Naive B cell (primary cell): Measurements from ENCODE around the gene DCD. TPM values are rescaled to one million over a fixed set of nuclear protein-coding genes. Genes with fewer than 3 reads are reported as not detected.

ENCODE experiments used
- ATAC-seq, 2 donors: fragments of 150-1000 bp; cut with Tn5 transposase; 2 replicates each; pipeline ENCODE4 v1.10.0; 2021; ENCODE audit warnings: low read depth in 2 of 2, mild to moderate bottlenecking in 2 of 2, moderate library complexity in 2 of 2
- DNase-seq: peaks from one replicate; pipeline ENCODE4 v3.0.0; 2022
- H3K27ac Mint-ChIP-seq, 6 donors: one replicate each; pipeline ENCODE4 v1.8.0; 2020 to 2022; ENCODE audit warnings: mild to moderate bottlenecking in 6 of 6, mixed read lengths in 6 of 6, moderate library complexity in 5 of 6, inconsistent platforms in 2 of 6
- H3K27me3 Mint-ChIP-seq, 3 donors: one replicate each; pipeline ENCODE4 v1.8.0; 2021 to 2022; ENCODE audit warnings: mixed read lengths in 3 of 3, mild to moderate bottlenecking in 1 of 3
- H3K36me3 Mint-ChIP-seq, 2 donors: one replicate each; pipeline ENCODE4 v1.8.0; 2020 to 2022; ENCODE audit warnings: mixed read lengths in 2 of 2, inconsistent platforms in 1 of 2, mild to moderate bottlenecking in 1 of 2
- H3K4me1 Mint-ChIP-seq, 3 donors: one replicate each; pipeline ENCODE4 v1.8.0; 2020 to 2022; ENCODE audit warnings: mixed read lengths in 3 of 3, inconsistent platforms in 1 of 3, mild to moderate bottlenecking in 1 of 3, moderate library complexity in 1 of 3
- H3K4me3 Mint-ChIP-seq, 8 donors: one replicate each; pipeline ENCODE4 v1.8.0; 2020 to 2022; ENCODE audit warnings: mild to moderate bottlenecking in 8 of 8, mixed read lengths in 8 of 8, moderate library complexity in 8 of 8, inconsistent platforms in 2 of 8
- H3K9me3 Mint-ChIP-seq, 7 donors: one replicate each; pipeline ENCODE4 v1.8.0; 2020 to 2022; ENCODE audit warnings: mixed read lengths in 7 of 7, mild to moderate bottlenecking in 5 of 7, inconsistent platforms in 2 of 7, moderate library complexity in 1 of 7
- polyA plus RNA-seq, 6 donors: library from polyadenylated mRNA; unstranded; fragments of 300-500 nt; fragmentation: Illumina TruSeq; gene quantifications; one replicate each; pipeline ENCODE4 v1.2.3, GENCODE V29; 2021; ENCODE audit warnings: low read depth in 6 of 6

The DCD gene
- polyA plus RNA-seq, 6 donors from 2014 or later: not detected

- no peak overlapping the region for H3K4me3 Mint-ChIP-seq
- no peak for DNase-seq
- H3K9me3 Mint-ChIP-seq: no peaks in the 10 kb centered on the region
- ATAC-seq: peak; percentile 38 to 56
- H3K27me3 Mint-ChIP-seq: peaks cover 38 to 48% (median 48%) of the 10 kb centered on the region in 3 donors
- no peaks in the 10 kb centered on the region for H3K36me3 Mint-ChIP-seq
- peaks cover 9 to 11% (median 10%) of the 10 kb centered on the region in 3 donors for H3K4me1 Mint-ChIP-seq
- peak overlapping the region in 1 of 6 donors; percentile 1 for H3K27ac Mint-ChIP-seq
These were observed 31.1 kb downstream of the DCD start for GRCh38 chr12:54616933-54617680.

- H3K27me3 Mint-ChIP-seq: peaks cover 45 to 65% (median 59%) of the 10 kb centered on the region in 3 donors
- H3K9me3 Mint-ChIP-seq: no peaks in the 10 kb centered on the region
- ATAC-seq: no peak
- H3K4me3 Mint-ChIP-seq: no peak overlapping the region
- no peak overlapping the region for H3K27ac Mint-ChIP-seq
- peaks cover 8 to 10% (median 9%) of the 10 kb centered on the region in 3 donors for H3K4me1 Mint-ChIP-seq
- H3K36me3 Mint-ChIP-seq: no peaks in the 10 kb centered on the region
- DNase-seq: no peak
These were observed 35.9 kb downstream of the DCD start for GRCh38 chr12:54612225-54612750.

GRCh38 chr12:54611715-54612149 is 36.4 kb downstream of the DCD start:
- ATAC-seq: no peak
- no peaks in the 10 kb centered on the region for H3K9me3 Mint-ChIP-seq
- H3K36me3 Mint-ChIP-seq: no peaks in the 10 kb centered on the region
- DNase-seq: no peak
- H3K4me1 Mint-ChIP-seq: peaks cover 3 to 5% (median 3%) of the 10 kb centered on the region in 3 donors
- no peak overlapping the region for H3K4me3 Mint-ChIP-seq
- H3K27ac Mint-ChIP-seq: no peak overlapping the region
- peaks cover 44 to 63% (median 59%) of the 10 kb centered on the region in 3 donors for H3K27me3 Mint-ChIP-seq

GRCh38 chr12:54608769-54609168 is 39.4 kb downstream of the DCD start:
- Mint-ChIP-seq H3K27me3 (peaks cover 35 to 38% (median 36%) of the 10 kb centered on the region in 3 donors), H3K9me3 (no peaks in the 10 kb centered on the region), H3K36me3 (no peaks in the 10 kb centered on the region), H3K4me1 (no peaks in the 10 kb centered on the region), H3K4me3 (no peak overlapping the region), H3K27ac (no peak overlapping the region)
- DNase-seq: no peak
- no peak for ATAC-seq

GRCh38 chr12:54608156-54608555 is 40.0 kb downstream of the DCD start:
- no peak overlapping the region for H3K27ac Mint-ChIP-seq
- peaks cover 0 to 2% (median 2%) of the 10 kb centered on the region in 3 donors for H3K4me1 Mint-ChIP-seq
- H3K36me3 Mint-ChIP-seq: no peaks in the 10 kb centered on the region
- H3K4me3 Mint-ChIP-seq: peak overlapping the region in 1 of 8 donors; percentile 31
- ATAC-seq (no peak), DNase-seq (no peak)
- H3K9me3 Mint-ChIP-seq: no peaks in the 10 kb centered on the region
- peaks cover 35 to 38% (median 36%) of the 10 kb centered on the region in 3 donors for H3K27me3 Mint-ChIP-seq

GRCh38 chr12:54606556-54606955 is 41.6 kb downstream of the DCD start:
- Mint-ChIP-seq H3K27ac (peak overlapping the region in 1 of 6 donors; percentile 33), H3K27me3 (peaks cover 26 to 30% (median 27%) of the 10 kb centered on the region in 3 donors), H3K4me1 (peaks cover 0 to 4% (median 2%) of the 10 kb centered on the region in 3 donors), H3K36me3 (no peaks in the 10 kb centered on the region), H3K9me3 (no peaks in the 10 kb centered on the region), H3K4me3 (peak overlapping the region in 1 of 8 donors; percentile 65)
- DNase-seq (no peak), ATAC-seq (no peak)

GRCh38 chr12:54605138-54605970 is 42.8 kb downstream of the DCD start:
- no peaks in the 10 kb centered on the region for H3K36me3 Mint-ChIP-seq
- no peaks in the 10 kb centered on the region for H3K9me3 Mint-ChIP-seq
- peak overlapping the region in 1 of 6 donors; percentile 15 for H3K27ac Mint-ChIP-seq
- ATAC-seq (no peak), DNase-seq (no peak)
- H3K4me3 Mint-ChIP-seq: no peak overlapping the region
- H3K27me3 Mint-ChIP-seq: peaks cover 26 to 30% (median 27%) of the 10 kb centered on the region in 3 donors
- H3K4me1 Mint-ChIP-seq: peaks cover 0 to 4% (median 2%) of the 10 kb centered on the region in 3 donors

- no peak for DNase-seq
- H3K4me1 Mint-ChIP-seq: peaks cover 0 to 4% (median 2%) of the 10 kb centered on the region in 3 donors
- H3K27me3 Mint-ChIP-seq: peaks cover 22 to 29% (median 27%) of the 10 kb centered on the region in 3 donors
These were observed 43.7 kb downstream of the DCD start for GRCh38 chr12:54604436-54604835.

GRCh38 chr12:54603872-54604271 is 44.3 kb downstream of the DCD start:
- H3K27ac Mint-ChIP-seq: no peak overlapping the region
- ATAC-seq (no peak), DNase-seq (no peak)
- no peaks in the 10 kb centered on the region for H3K36me3 Mint-ChIP-seq
- peaks cover 0 to 4% (median 2%) of the 10 kb centered on the region in 3 donors for H3K4me1 Mint-ChIP-seq
- no peak overlapping the region for H3K4me3 Mint-ChIP-seq
- H3K9me3 Mint-ChIP-seq: no peaks in the 10 kb centered on the region
- peaks cover 28 to 35% (median 31%) of the 10 kb centered on the region in 3 donors for H3K27me3 Mint-ChIP-seq

More at GRCh38 chr12:54604436-54604835, 43.7 kb downstream of the DCD start:
- ATAC-seq: no peak
- Mint-ChIP-seq H3K27ac (no peak overlapping the region), H3K4me3 (no peak overlapping the region), H3K9me3 (no peaks in the 10 kb centered on the region), H3K36me3 (no peaks in the 10 kb centered on the region)

- H3K27ac Mint-ChIP-seq: no peak overlapping the region
- H3K27me3 Mint-ChIP-seq: peaks cover 25 to 34% (median 30%) of the 10 kb centered on the region in 3 donors
- no peak overlapping the region for H3K4me3 Mint-ChIP-seq
- ATAC-seq: peak; percentile 93 to 95
- no peaks in the 10 kb centered on the region for H3K36me3 Mint-ChIP-seq
- no peaks in the 10 kb centered on the region for H3K9me3 Mint-ChIP-seq
- H3K4me1 Mint-ChIP-seq: peaks cover 0 to 4% (median 2%) of the 10 kb centered on the region in 3 donors
- peak; percentile 47 for DNase-seq
These were observed 44.9 kb downstream of the DCD start for GRCh38 chr12:54603173-54603814.

GRCh38 chr12:54602661-54603060 is 45.5 kb downstream of the DCD start:
- Mint-ChIP-seq H3K4me1 (peaks cover 0 to 4% (median 2%) of the 10 kb centered on the region in 3 donors), H3K27ac (no peak overlapping the region), H3K36me3 (no peaks in the 10 kb centered on the region), H3K27me3 (peaks cover 19 to 29% (median 28%) of the 10 kb centered on the region in 3 donors), H3K4me3 (no peak overlapping the region), H3K9me3 (no peaks in the 10 kb centered on the region)
- DNase-seq: no peak
- ATAC-seq: no peak

- Mint-ChIP-seq H3K27ac (no peak overlapping the region), H3K9me3 (no peaks in the 10 kb centered on the region), H3K4me1 (peaks cover 0 to 4% (median 2%) of the 10 kb centered on the region in 3 donors), H3K4me3 (no peak overlapping the region), H3K27me3 (peaks cover 16 to 29% (median 27%) of the 10 kb centered on the region in 3 donors), H3K36me3 (no peaks in the 10 kb centered on the region)
- ATAC-seq: no peak
- DNase-seq: no peak
These were observed 46.3 kb downstream of the DCD start for GRCh38 chr12:54601841-54602240.

- H3K4me3 Mint-ChIP-seq: no peak overlapping the region
These were observed 49.2 kb downstream of the DCD start for GRCh38 chr12:54598970-54599369.

More at GRCh38 chr12:54598970-54599369, 49.2 kb downstream of the DCD start:
- no peak for DNase-seq
- Mint-ChIP-seq H3K36me3 (no peaks in the 10 kb centered on the region), H3K27me3 (peaks cover 29 to 49% (median 30%) of the 10 kb centered on the region in 3 donors), H3K27ac (no peak overlapping the region), H3K4me1 (peaks cover 0 to 4% (median 2%) of the 10 kb centered on the region in 3 donors), H3K9me3 (no peaks in the 10 kb centered on the region)
- ATAC-seq: no peak
